Esophagus muscularis mucosa (tissue), 4 donors: ENCODE measurements around the gene RELA. TPM values are rescaled to one million over a fixed set of nuclear protein-coding genes. Genes with fewer than 3 reads are reported as not detected.

Experiments used
- DNase-seq: peaks from one replicate; pipeline ENCODE4 v3.0.0-alpha.2; 2017; ENCODE audit errors: extremely low spot score
- H3K27ac ChIP-seq, 4 donors: fragments of 200-600 bp; sonication (generic); replicated peaks in 1 of 4; 1 replicate in 3 of 4; 2 replicates in 1 of 4; pipeline ENCODE4 v1.5.1; 2016 to 2019; ENCODE audit warnings: mild to moderate bottlenecking in 1 of 4
- H3K27me3 ChIP-seq, 4 donors: fragments of 200-600 bp; sonication (generic); one replicate each; pipeline versions ENCODE4 v1.5.1 to v1.6.0; 2016 to 2019
- H3K36me3 ChIP-seq, 4 donors: fragments of 200-600 bp; sonication (generic); one replicate each; pipeline ENCODE4 v1.5.1; 2016 to 2019
- H3K4me1 ChIP-seq, 4 donors: fragments of 200-600 bp; sonication (generic); one replicate each; pipeline ENCODE4 v1.5.1; 2016 to 2019
- H3K4me3 ChIP-seq, 4 donors: fragments of 200-600 bp; sonication (generic); 1 replicate in 2 of 4; 2 replicates in 2 of 4; pipeline ENCODE4 v1.5.1; 2016 to 2019; ENCODE audit warnings: mild to moderate bottlenecking in 4 of 4, moderate library complexity in 1 of 4
- H3K9me3 ChIP-seq, 4 donors: fragments of 200-600 bp; sonication (generic); 1 replicate in 3 of 4; 2 replicates in 1 of 4; pipeline ENCODE4 v1.5.1; 2016 to 2019
- EP300 ChIP-seq: sonication (generic); formaldehyde crosslinking; IDR thresholded peaks from one replicate; pipeline ENCODE4 v1.6.1; 2017; ENCODE audit warnings: antibody characterized with exemption
- POLR2A ChIP-seq: fragments of 450-650 bp; IDR thresholded peaks from one replicate; pipeline ENCODE4 v1.6.1; 2017; ENCODE audit warnings: antibody characterized with exemption, moderate library complexity, mild to moderate bottlenecking, low read depth
- POLR2AphosphoS5 ChIP-seq, 2 donors: sonication (generic); formaldehyde crosslinking; IDR thresholded peaks; one replicate each; pipeline ENCODE4 v1.6.1; 2017; ENCODE audit warnings: antibody characterized with exemption in 2 of 2
- WGBS: methylation state at CpG from one replicate; pipeline ENCODE4 v1.1.5; 2018; 5-methylcytosine and 5-hydroxymethylcytosine counted together
- intact Hi-C: fragments of 100-400 bp; cut with DNase I; formaldehyde crosslinking; loops from one replicate; pipeline ENCODE4 v1.15.1; 2023
- total RNA-seq, 4 donors: library from RNA; depleted of rRNA; stranded (reverse); fragments of >200 nt; gene quantifications; one replicate each; pipeline versions ENCODE4 v1.1.0 to v1.2.1, GENCODE V29; 2016
- TF ChIP-seq, protein P1 (sequence below), 3 experiments: fragments of 200-600 bp in 2 of 3; fragments of 450-650 bp in 1 of 3; sonication (generic) in 2 of 3; IDR thresholded peaks; one replicate each; pipeline ENCODE4 v1.5.1; 2017 to 2019; ENCODE audit warnings: antibody characterized with exemption in 3 of 3, mild to moderate bottlenecking in 2 of 3, moderate library complexity in 1 of 3

RELA gene
- total RNA-seq, 4 donors from 2014 or later = 51.5 to 84.6 (median 82.1) TPM

DNA sequence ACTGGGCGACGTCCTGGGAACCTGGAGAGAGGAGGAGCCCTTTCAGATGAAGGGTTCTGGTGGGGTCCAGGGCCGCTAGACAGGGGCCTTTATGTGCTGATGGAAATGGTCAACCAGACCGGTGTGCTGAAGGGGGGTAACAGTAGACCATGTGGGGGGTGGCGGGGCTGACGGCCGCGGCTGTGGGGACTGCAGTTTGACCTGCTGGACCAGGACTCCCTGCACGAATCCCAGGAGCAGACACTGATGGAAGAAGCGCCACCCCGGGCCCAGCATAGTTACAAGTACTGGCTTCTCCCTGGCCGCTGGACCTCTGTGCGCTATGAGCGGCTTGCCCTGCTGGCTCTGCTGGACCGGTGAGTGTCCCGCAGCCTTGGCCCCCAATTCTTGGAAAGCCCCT is 40.7 kb downstream of the RELA start:
- H3K27me3 ChIP-seq = no peaks in the 10 kb centered on the region
- H3K9me3 ChIP-seq = no peaks in the 10 kb centered on the region
- TF ChIP-seq, protein P1, sequence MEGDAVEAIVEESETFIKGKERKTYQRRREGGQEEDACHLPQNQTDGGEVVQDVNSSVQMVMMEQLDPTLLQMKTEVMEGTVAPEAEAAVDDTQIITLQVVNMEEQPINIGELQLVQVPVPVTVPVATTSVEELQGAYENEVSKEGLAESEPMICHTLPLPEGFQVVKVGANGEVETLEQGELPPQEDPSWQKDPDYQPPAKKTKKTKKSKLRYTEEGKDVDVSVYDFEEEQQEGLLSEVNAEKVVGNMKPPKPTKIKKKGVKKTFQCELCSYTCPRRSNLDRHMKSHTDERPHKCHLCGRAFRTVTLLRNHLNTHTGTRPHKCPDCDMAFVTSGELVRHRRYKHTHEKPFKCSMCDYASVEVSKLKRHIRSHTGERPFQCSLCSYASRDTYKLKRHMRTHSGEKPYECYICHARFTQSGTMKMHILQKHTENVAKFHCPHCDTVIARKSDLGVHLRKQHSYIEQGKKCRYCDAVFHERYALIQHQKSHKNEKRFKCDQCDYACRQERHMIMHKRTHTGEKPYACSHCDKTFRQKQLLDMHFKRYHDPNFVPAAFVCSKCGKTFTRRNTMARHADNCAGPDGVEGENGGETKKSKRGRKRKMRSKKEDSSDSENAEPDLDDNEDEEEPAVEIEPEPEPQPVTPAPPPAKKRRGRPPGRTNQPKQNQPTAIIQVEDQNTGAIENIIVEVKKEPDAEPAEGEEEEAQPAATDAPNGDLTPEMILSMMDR (IDR thresholded peaks at IDR 0.05) = no peak
- TF ChIP-seq EP300 = no peak
- no peak for TF ChIP-seq POLR2A
- no peak for TF ChIP-seq POLR2AphosphoS5 (IDR thresholded peaks at IDR 0.05)
- H3K27ac ChIP-seq = no peak overlapping the region
- intact Hi-C loops = loop anchor here (10.0 kb wide), 1 partner anchor 193 kb away; no protein-coding TSS in a partner anchor
- peaks cover 55 to 100% (median 98%) of the 10 kb centered on the region in 4 donors for H3K36me3 ChIP-seq
- H3K4me3 ChIP-seq = no peak overlapping the region
- 95% methylated on average over 3 of the region's 16 CpGs for WGBS
- DNase-seq = no peak
- H3K4me1 ChIP-seq = peaks cover 6 to 20% (median 14%) of the 10 kb centered on the region in 4 donors

- 92% methylated on average over 14 of the region's 14 CpGs for WGBS
- TF ChIP-seq, protein P1 (IDR thresholded peaks at IDR 0.05) = no peak
- no peak for TF ChIP-seq POLR2A
- peaks cover 50 to 96% (median 94%) of the 10 kb centered on the region in 4 donors for H3K36me3 ChIP-seq
Observed at GRCh38 chr11:65621460-65621859, 41.3 kb downstream of the RELA start.

DNA sequence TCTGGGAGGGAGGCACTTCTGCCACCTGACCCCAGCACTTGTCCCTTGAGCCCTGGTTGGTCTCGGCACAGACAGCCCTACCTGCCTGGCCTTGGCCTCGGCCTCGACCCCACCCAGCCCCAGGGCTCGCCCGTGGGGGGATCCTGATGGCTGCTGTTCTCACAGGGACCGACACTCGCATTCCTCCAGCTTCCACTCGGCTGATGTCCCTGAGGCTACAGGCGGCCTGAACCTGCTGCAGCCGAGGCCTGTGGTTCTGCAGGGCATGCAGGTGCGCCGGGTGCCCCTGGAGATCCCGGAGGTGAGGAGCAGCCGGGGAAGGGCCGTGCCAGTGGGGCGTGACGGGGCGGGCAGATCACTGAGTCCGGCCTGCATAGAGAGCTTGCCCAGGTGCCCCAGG is 42.0 kb downstream of the RELA start:
- Histone ChIP-seq H3K27ac (no peak overlapping the region), H3K4me3 (no peak overlapping the region), H3K27me3 (no peaks in the 10 kb centered on the region), H3K36me3 (peaks cover 48 to 88% (median 86%) of the 10 kb centered on the region in 4 donors), H3K9me3 (no peaks in the 10 kb centered on the region), H3K4me1 (peaks cover 14 to 27% (median 21%) of the 10 kb centered on the region in 4 donors)
- intact Hi-C loops = loop anchor here (10.0 kb wide), 1 partner anchor 194 kb away; no protein-coding TSS in a partner anchor
- no peak for TF ChIP-seq POLR2A
- TF ChIP-seq, protein P1 (IDR thresholded peaks at IDR 0.05) = no peak
- TF ChIP-seq EP300 = no peak
- TF ChIP-seq POLR2AphosphoS5 (IDR thresholded peaks at IDR 0.05) = no peak
- WGBS = 89% methylated on average over 9 of the region's 19 CpGs
- DNase-seq = no peak

More at GRCh38 chr11:65621460-65621859, 41.3 kb downstream of the RELA start:
- Histone ChIP-seq H3K4me1 (peaks cover 11 to 26% (median 20%) of the 10 kb centered on the region in 4 donors), H3K9me3 (no peaks in the 10 kb centered on the region), H3K27ac (no peak overlapping the region), H3K27me3 (no peaks in the 10 kb centered on the region), H3K4me3 (no peak overlapping the region)
- no peak for DNase-seq
- intact Hi-C loops = loop anchor here (10.0 kb wide), 1 partner anchor 193 kb away; no protein-coding TSS in a partner anchor

DNA sequence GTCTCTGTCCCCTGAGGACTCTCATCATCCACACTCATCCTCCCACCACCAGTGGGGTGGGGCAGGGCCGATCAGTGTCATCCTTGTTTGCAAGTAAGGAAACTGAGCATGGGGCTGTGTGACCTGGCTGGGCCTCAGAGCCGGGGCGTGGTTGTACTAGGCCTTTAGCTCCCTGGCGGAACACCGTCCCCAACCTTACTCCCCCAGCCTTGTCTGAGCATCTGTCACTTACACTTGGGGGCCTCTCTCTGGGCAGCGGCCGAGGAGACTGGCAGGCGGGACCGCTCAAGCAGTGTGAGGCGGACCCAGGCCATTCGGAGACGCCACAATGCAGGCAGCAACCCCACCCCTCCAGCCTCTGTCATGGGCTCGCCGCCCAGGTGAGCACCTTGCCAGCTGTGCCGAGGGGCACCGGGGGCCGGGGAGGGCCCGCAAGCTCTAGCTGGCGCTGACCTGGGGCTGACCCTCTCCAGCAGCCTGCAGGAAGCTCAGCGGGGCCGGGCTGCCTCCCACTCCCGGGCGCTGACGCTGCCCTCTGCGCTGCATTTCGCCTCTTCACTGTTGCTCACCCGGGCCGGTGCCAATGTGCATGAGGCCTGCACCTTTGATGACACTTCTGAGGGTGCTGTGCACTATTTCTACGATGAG is 43.3 kb downstream of the RELA start:
- Histone ChIP-seq H3K4me1 (peaks cover 14 to 25% (median 21%) of the 10 kb centered on the region in 4 donors), H3K36me3 (peaks cover 36 to 75% (median 73%) of the 10 kb centered on the region in 4 donors), H3K9me3 (no peaks in the 10 kb centered on the region), H3K27ac (no peak overlapping the region), H3K27me3 (no peaks in the 10 kb centered on the region), H3K4me3 (no peak overlapping the region)
- no peak for DNase-seq
- TF ChIP-seq EP300 = no peak
- TF ChIP-seq, protein P1 (IDR thresholded peaks at IDR 0.05) = no peak
- no peak for TF ChIP-seq POLR2A
- no peak for TF ChIP-seq POLR2AphosphoS5 (IDR thresholded peaks at IDR 0.05)
- 89% methylated on average over 19 of the region's 29 CpGs for WGBS
- intact Hi-C loops = no loop called here
